ENCODE measurements around the gene CIPC.
A peak's percentile ranks its signal among the peaks of the same experiment; 100 is the strongest.

Gene CIPC

DNA sequence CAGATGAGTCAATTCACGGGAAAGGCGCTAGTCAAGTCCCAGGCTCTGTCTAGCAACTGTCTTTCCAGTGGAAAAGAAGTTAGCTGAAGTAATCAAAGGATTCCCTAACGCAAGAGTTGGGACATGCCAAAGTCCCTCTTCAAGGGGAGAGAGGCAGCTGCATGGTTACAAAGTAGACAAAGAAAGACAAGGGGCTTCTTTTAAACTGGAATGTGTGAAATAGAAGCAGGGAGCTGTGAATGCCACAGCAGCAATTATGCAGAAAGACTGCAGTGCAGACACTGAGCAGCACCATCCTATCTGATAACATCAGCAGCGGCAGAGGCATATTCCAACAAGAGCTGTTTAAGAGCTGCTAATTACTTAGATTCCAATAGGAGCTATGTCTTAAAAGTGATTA lies 12.5 kb upstream of the CIPC start:
- no peak for TF ChIP-seq ZNF274 (IDR thresholded peaks at IDR 0.05; ENCODE audit: low read depth, low read length)
- no peak overlapping the region for H3K4me3 ChIP-seq (ENCODE audit: low read length)

GRCh38 chr14:77086017-77086727 lies 11.9 kb upstream of the CIPC start:
- no peak overlapping the region for H3K4me3 ChIP-seq (ENCODE audit: low read length)
- no peak for TF ChIP-seq ZNF274 (IDR thresholded peaks at IDR 0.05; ENCODE audit: low read depth, low read length)

DNA sequence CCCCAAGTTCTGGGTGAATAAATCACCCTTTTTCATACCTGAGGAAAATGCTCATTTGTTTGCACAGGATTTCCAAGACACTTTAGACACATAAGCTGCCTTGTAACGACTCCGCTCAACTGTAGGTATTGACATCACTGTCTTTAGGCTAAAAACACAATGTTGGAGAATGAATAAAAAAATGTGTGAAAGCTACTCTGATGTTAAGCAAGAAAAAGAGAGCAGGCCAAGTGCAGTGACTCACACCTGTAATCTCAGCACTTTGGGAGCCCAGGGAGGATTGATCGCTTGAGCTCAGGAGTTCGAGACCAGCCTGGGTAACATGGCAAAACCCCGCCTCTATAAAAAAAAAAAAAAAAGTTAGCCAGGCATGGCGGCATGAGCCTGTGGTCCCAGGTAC lies 11.1 kb upstream of the CIPC start:
- no peak overlapping the region for H3K4me3 ChIP-seq (ENCODE audit: low read length)
- TF ChIP-seq ZNF274 (IDR thresholded peaks at IDR 0.05; ENCODE audit: low read depth, low read length): no peak

GRCh38 chr14:77087631-77088030 lies 10.4 kb upstream of the CIPC start:
- no peak overlapping the region for H3K4me3 ChIP-seq (ENCODE audit: low read length)
- no peak for TF ChIP-seq ZNF274 (IDR thresholded peaks at IDR 0.05; ENCODE audit: low read depth, low read length)

DNA sequence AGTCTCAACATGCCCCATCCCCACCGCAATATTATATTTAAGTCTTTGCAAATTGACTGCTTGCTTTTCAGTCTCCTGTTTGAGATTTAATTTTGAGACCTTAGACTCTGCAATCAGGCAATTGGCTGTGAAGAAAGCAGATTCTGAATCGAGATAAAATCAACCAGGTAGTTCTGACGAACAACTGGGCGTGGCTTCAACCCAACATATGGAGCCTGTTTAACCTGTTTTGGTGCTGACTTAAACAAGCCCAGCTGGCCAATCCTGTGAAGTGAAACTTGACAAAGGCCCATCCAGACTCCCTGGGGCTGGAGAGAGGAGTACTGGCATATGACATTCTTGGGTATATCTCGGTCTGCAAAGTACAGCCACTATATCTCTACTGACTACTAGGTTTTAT lies 9.8 kb upstream of the CIPC start:
- H3K4me3 ChIP-seq (ENCODE audit: low read length): no peak overlapping the region

GRCh38 chr14:77088645-77089044 lies 9.4 kb upstream of the CIPC start:
- H3K4me3 ChIP-seq (ENCODE audit: low read length): no peak overlapping the region
- no peak for TF ChIP-seq ZNF274 (IDR thresholded peaks at IDR 0.05; ENCODE audit: low read depth, low read length)

More for the DNA sequence above, 9.8 kb upstream of the CIPC start:
- TF ChIP-seq ZNF274 (IDR thresholded peaks at IDR 0.05; ENCODE audit: low read depth, low read length): no peak

GRCh38 chr14:77091518-77091917 lies 6.5 kb upstream of the CIPC start:
- TF ChIP-seq ZNF274 (IDR thresholded peaks at IDR 0.05; ENCODE audit: low read depth, low read length): no peak
- no peak overlapping the region for H3K4me3 ChIP-seq (ENCODE audit: low read length)

DNA sequence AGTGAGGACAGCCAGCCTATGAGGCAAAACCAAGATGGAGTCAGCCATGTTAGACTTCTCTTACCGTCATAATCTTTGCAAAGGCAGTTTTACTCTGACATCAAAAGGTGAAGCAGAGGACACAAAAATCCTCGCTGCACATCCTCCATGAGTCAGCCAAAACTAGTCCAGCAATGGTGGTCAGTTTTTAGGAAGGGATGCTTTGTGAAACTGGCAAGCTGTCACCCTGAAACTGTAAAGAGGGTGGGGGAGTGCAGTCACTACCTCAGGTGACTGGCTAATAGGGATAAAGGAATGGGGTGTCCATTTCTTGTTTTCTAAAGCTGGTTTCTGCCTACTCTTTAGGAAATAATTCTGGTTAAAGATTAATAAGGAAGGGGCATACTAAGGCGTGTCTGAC lies 5.4 kb upstream of the CIPC start:
- no peak for TF ChIP-seq ZNF274 (IDR thresholded peaks at IDR 0.05; ENCODE audit: low read depth, low read length)
- no peak overlapping the region for H3K4me3 ChIP-seq (ENCODE audit: low read length)

DNA sequence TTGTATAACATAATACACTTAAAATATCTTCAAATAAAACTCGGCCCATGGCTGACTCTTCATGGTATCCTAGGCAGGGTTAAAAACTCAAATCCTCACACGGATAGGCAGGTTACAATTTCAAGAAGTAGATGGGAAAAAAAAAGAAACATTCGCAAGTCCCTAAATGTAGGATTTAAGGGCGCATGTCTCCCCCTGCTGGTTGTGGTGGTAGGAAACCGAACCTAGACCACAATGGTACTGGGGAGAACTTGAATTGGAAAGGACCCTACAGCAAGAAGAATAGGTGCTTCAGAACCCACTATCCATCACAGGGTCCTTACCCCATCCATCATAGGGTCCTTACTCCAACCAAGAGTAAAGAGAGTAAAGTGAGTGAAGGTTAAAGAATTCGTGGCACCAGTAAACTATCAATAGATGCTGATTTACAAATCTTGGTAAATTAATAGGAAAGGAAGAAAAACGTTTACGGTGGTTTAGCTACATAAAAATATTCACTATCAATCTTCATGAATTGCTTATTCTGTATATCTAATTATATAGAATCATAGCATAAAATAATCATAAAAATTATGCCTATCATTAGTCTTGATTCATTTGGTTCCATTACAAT lies 3.3 kb upstream of the CIPC start:
- TF ChIP-seq ZNF274 (IDR thresholded peaks at IDR 0.05; ENCODE audit: low read depth, low read length): no peak
- no peak overlapping the region for H3K4me3 ChIP-seq (ENCODE audit: low read length)

DNA sequence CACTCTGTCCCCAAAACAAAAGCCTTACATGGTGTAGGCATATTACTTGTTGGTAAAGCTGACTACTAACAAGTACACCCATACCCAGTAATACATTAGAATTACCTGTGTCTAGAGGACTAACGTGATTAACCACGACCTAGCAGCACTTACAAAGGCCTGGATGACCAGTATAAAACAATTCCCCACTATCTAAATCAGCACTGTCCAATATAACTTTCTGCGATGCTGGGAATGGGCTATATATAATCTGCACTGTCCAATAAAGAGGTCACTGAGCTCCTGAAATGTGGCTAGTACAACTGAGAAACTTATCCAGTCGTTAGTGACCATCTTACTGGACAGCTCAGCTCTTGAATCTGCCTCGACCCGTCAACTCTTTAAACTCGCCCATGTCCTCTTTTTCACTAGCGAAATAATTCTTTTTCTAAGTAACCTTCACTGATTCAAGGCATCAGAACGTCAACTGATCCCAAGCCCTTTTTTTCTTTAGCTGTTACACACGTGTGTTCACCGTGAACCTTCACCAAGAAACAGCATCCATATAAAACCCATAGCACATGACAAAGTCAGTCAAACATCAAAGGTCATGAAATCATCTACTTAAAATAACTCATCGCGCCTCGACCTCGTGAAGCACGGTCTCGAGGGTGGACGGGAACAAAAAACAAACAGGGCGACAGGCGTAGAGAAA lies 905 bp upstream of the CIPC start:
- peak overlapping the region; percentile 98 for H3K4me3 ChIP-seq (ENCODE audit: low read length)
- no peak for TF ChIP-seq ZNF274 (IDR thresholded peaks at IDR 0.05; ENCODE audit: low read depth, low read length)

DNA sequence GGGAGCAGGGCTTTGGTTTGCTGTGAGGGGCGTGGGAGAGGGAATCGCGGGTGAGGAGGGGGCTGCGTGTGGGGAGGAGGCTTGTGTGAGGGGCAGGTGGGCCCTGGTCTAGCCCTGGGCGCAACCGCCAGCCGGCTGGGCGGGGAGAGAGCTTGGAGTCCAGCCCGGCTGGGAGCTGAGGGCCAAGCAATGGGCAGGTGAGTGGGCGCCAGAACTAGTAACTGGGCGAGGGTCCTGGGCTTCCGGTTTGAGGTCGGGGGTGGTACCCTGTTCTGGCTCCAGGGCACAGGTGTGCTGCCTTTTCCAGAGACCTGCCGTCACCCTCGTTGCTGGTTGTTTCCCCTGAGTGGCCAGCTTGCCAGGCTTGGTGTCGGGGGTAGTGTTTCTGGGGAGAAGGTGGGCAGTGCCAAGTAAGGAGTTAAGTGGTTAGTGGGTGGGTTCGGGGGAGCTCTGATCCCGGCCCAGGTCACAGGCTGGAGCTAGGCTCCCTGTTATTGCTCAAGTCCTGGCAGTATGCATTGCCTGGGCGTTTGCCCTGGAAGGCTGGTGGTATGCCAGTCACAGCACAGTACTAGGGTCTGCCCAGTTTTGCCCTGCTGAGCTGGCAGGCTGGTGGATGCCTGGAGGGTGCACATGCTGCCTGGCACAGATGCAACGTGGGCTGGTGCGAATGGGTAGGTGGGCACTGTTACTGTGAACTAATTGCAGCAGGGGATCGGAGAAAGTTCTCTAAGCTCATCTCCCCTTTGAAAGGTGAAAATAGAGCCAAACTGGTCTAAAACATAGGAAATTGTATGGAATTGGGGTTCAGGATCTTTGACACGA lies 683 bp downstream of the CIPC start:
- TF ChIP-seq ZNF274 (IDR thresholded peaks at IDR 0.05; ENCODE audit: low read depth, low read length): no peak
- peak overlapping the region; percentile 90 for H3K4me3 ChIP-seq (ENCODE audit: low read length)

GRCh38 chr14:77099425-77100167 lies 1.5 kb downstream of the CIPC start:
- no peak overlapping the region for H3K4me3 ChIP-seq (ENCODE audit: low read length)
- no peak for TF ChIP-seq ZNF274 (IDR thresholded peaks at IDR 0.05; ENCODE audit: low read depth, low read length)

DNA sequence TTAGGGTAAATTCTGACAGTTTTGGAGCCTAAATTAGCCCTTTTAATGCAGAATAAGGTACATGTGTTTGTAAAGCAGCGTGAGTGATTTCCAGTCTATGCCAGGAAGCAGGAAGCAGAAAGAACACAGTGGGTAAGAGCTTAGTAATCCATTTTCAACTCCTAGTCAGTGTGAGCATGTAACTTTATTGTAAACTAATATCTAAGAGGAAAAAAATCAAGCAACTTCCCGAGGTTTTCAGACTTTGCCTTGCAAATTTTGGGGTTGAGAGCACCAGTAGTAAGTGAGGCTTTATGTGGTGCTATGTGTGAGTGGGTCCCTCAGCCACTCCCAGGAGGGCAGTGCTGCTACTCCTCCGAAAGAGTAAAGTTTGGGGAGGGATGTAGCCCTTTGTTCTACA lies 2.9 kb downstream of the CIPC start:
- no peak overlapping the region for H3K4me3 ChIP-seq (ENCODE audit: low read length)
- TF ChIP-seq ZNF274 (IDR thresholded peaks at IDR 0.05; ENCODE audit: low read depth, low read length): no peak

GRCh38 chr14:77102154-77102553 lies 4.1 kb downstream of the CIPC start:
- H3K4me3 ChIP-seq (ENCODE audit: low read length): no peak overlapping the region
- no peak for TF ChIP-seq ZNF274 (IDR thresholded peaks at IDR 0.05; ENCODE audit: low read depth, low read length)
